ENCODE measurements around the gene LRCH1. TPM values are rescaled to one million over a fixed set of nuclear protein-coding genes. Genes with fewer than 3 reads are reported as not detected.

LRCH1 gene
- total RNA-seq, 4 donors from 2014 or later = 5.0 to 20.4 (median 7.4) TPM

GRCh38 chr13:46559272-46559805 lies 6.4 kb downstream of the LRCH1 start:
- Histone ChIP-seq H3K27ac (no peak overlapping the region), H3K4me1 (peaks cover 0 to 54% (median 13%) of the 10 kb centered on the region in 3 donors), H3K9me3 (no peaks in the 10 kb centered on the region), H3K27me3 (no peaks in the 10 kb centered on the region), H3K4me3 (no peak overlapping the region), H3K36me3 (no peaks in the 10 kb centered on the region)
- intact Hi-C loops (cut with DNase I) = loop anchor here (10.0 kb wide), 1 partner anchor 135 kb away; no protein-coding TSS in a partner anchor
- no peak for DNase-seq
- 51 to 52% methylated on average over 2 of the region's 2 CpGs for WGBS, 2 donors
- TF ChIP-seq POLR2A (IDR thresholded peaks at IDR 0.05) (no peak), CTCF (IDR thresholded peaks at IDR 0.05) (no peak)

- H3K27me3 ChIP-seq = no peaks in the 10 kb centered on the region
- no peak for TF ChIP-seq CTCF (IDR thresholded peaks at IDR 0.05)
- TF ChIP-seq POLR2A (IDR thresholded peaks at IDR 0.05) = no peak
- H3K4me1 ChIP-seq = peaks cover 0 to 43% (median 2%) of the 10 kb centered on the region in 3 donors
- no peaks in the 10 kb centered on the region for H3K9me3 ChIP-seq
- intact Hi-C loops (cut with DNase I) = no loop called here
- H3K4me3 ChIP-seq = no peak overlapping the region
- DNase-seq = no peak
- no peaks in the 10 kb centered on the region for H3K36me3 ChIP-seq
- no peak overlapping the region for H3K27ac ChIP-seq
Observed at GRCh38 chr13:46560778-46561177, 7.8 kb downstream of the LRCH1 start.

GRCh38 chr13:46561286-46561685 lies 8.3 kb downstream of the LRCH1 start:
- Histone ChIP-seq H3K4me3 (no peak overlapping the region), H3K27me3 (no peaks in the 10 kb centered on the region), H3K9me3 (no peaks in the 10 kb centered on the region), H3K4me1 (peaks cover 0 to 43% (median 4%) of the 10 kb centered on the region in 3 donors), H3K27ac (no peak overlapping the region), H3K36me3 (no peaks in the 10 kb centered on the region)
- TF ChIP-seq POLR2A (IDR thresholded peaks at IDR 0.05) (no peak), CTCF (IDR thresholded peaks at IDR 0.05) (no peak)
- WGBS, 2 donors = 62 to 66% methylated on average over 2 of the region's 2 CpGs
- no peak for DNase-seq
- intact Hi-C loops (cut with DNase I) = no loop called here

- TF ChIP-seq CTCF (IDR thresholded peaks at IDR 0.05) = no peak
- no peak for TF ChIP-seq POLR2A (IDR thresholded peaks at IDR 0.05)
- 69 to 89% methylated on average over 1 of the region's 1 CpG for WGBS, 2 donors
- intact Hi-C loops (cut with DNase I) = no loop called here
- no peaks in the 10 kb centered on the region for H3K27me3 ChIP-seq
- H3K36me3 ChIP-seq = no peaks in the 10 kb centered on the region
- H3K4me3 ChIP-seq = no peak overlapping the region
- H3K9me3 ChIP-seq = no peaks in the 10 kb centered on the region
- DNase-seq = no peak
- H3K4me1 ChIP-seq = peaks cover 0 to 43% (median 6%) of the 10 kb centered on the region in 3 donors
- no peak overlapping the region for H3K27ac ChIP-seq
Observed at GRCh38 chr13:46561691-46562090, 8.7 kb downstream of the LRCH1 start.

- H3K36me3 ChIP-seq = no peaks in the 10 kb centered on the region
- H3K4me1 ChIP-seq = peaks cover 0 to 43% (median 6%) of the 10 kb centered on the region in 3 donors
- no peak for DNase-seq
- intact Hi-C loops (cut with DNase I) = no loop called here
- H3K9me3 ChIP-seq = no peaks in the 10 kb centered on the region
- H3K27ac ChIP-seq = no peak overlapping the region
- WGBS, 2 donors = 95 to 100% methylated on average over 2 of the region's 2 CpGs
- TF ChIP-seq CTCF (IDR thresholded peaks at IDR 0.05) (no peak), POLR2A (IDR thresholded peaks at IDR 0.05) (no peak)
- H3K4me3 ChIP-seq = no peak overlapping the region
- no peaks in the 10 kb centered on the region for H3K27me3 ChIP-seq
Observed at GRCh38 chr13:46562152-46562551, 9.2 kb downstream of the LRCH1 start.
